SK-N-DZ (cell line): Measurements from ENCODE around the gene AFF1.
"Not testable (repeated sequence)": the region's sequence is repeated elsewhere in the genome, so short reads cannot be mapped to it uniquely, and the experiment has no call there.

Source experiments
- DNase-seq: peaks from one replicate; pipeline ENCODE4 v3.0.0-alpha.2; 2015; ENCODE audit warnings: low spot score

AFF1 gene

DNA sequence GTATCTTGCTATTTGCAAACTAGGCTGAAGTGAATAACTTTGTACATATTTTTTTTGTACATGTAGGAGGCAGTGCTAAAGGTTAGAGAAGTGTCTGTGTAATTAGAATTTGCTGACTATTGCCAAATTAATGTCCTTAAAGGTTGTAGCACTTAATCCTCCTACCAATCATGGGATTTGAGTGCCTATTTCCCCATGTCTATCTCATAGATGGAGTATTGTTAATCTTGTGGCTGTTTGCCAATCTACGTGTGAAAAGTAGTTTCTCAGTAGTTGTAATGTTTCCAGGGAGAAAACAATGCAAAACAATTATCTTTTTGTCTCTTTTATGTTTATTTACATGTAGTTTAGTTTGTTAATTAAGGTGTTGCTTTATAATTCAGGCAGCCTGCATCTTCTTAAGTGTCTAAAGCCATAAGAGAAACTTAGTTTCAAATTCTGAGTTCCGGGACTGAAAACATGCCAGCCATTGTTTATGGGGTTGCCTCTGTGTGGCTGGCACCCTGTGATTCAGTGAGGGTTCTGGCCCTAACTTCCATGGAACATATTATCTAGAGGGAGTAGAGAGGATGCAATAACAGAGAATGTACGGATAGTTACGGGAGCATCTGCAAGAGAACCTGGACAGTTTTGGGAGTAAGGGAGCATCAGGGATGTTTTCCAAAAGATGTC is 143.2 kb downstream of the AFF1 start:
- DNase-seq: no peak

DNA sequence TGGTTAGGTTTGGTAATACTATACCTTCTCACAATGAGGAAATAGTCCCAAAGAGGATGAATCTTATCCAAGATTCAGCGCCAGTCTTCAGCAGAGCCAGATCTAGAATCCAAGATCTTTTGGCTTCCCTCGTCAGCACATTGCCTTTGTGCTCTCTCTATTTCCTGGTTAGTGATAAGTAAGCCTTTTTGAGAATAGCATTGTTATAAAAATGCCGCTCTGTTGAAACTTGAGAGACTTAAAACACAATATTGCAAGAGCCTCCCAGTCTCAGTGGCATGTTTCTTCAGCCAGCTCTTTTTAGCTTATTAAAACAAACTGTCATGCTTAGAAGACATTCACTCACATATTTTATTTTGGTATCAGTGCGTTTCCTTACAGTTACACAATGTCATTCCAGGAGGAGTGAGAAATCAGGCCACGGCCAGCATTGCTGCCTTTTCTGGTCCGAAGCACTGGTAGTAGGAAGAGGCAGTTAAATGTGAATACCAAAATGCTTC is 144.2 kb downstream of the AFF1 start:
- DNase-seq: no peak

DNA sequence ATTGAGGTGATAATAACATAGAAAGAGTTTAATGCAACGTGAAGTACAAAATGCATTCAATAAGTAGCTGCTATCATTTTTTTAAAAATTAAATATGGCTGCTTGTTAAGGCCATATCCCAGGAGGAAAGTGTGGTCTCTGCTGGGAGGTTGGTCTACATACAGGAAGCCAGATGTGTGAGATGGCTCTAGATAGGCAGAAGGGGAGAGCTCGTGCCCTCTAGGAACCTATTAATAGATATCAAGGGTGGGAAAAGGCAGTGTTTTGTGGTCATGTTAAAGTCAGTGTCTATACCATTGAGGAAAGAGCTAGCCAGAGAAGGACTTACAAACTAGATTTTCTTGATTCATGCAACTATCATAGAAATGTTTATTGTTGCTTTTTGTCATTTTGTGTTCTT is 145.2 kb downstream of the AFF1 start:
- DNase-seq: no peak

- DNase-seq: no peak
Observed at GRCh38 chr4:87080462-87080861, 145.7 kb downstream of the AFF1 start.

- DNase-seq: no peak
Observed at GRCh38 chr4:87081826-87082225, 147.0 kb downstream of the AFF1 start.

- DNase-seq: not testable (repeated sequence)
Observed at GRCh38 chr4:87085732-87086131, 150.9 kb downstream of the AFF1 start.

- DNase-seq: no peak
Observed at GRCh38 chr4:87086143-87086805, 151.5 kb downstream of the AFF1 start.

GRCh38 chr4:87087015-87087414 is 152.2 kb downstream of the AFF1 start:
- no peak for DNase-seq

GRCh38 chr4:87087420-87087819 is 152.6 kb downstream of the AFF1 start:
- DNase-seq: no peak

GRCh38 chr4:87088186-87088585 is 153.4 kb downstream of the AFF1 start:
- DNase-seq: no peak

DNA sequence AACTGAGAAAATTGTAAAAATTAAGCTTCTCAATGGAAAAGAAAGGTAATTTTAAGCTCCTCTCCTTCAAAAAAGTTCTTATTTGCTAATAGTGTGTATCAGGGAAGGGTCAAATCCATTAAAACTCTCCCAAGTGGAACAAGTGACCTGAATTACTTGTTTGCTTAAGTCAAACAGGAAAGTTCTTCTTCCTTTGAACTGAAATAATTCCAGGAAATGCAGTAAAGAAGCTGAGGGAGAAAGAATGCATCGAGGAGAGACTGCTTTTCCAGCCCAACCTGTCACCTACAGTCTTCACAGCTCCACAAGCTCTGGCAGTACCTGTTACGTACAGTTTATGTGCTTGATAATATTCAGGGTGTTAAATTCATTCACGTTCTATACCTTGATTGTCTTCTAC is 154.6 kb downstream of the AFF1 start:
- no peak for DNase-seq

DNA sequence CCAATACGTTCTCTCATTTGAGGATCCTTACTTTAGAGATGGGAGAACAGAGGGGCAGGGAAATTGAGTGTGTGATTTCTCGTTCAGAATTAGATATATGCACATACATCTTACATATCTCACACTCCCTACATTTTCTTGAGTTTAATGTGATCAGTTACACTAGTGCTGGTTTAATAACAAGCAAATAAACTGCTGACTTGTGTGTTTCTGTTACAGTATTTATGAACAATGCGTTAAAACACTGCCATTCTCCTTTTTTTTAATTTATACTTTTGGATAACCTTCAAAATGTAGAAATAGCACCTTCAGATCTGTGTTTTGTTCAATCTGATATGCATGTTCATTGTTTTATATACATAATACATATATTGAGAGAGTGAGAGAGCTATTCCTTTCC is 155.5 kb downstream of the AFF1 start:
- no peak for DNase-seq

GRCh38 chr4:87092389-87093141 is 157.8 kb downstream of the AFF1 start:
- DNase-seq: no peak

- peak; percentile 65 for DNase-seq
Observed at GRCh38 chr4:87093443-87094123, 158.8 kb downstream of the AFF1 start.

GRCh38 chr4:87097075-87097474 is 162.3 kb downstream of the AFF1 start:
- DNase-seq: no peak

- DNase-seq: no peak
Observed at GRCh38 chr4:87100168-87100567, 165.4 kb downstream of the AFF1 start.

DNA sequence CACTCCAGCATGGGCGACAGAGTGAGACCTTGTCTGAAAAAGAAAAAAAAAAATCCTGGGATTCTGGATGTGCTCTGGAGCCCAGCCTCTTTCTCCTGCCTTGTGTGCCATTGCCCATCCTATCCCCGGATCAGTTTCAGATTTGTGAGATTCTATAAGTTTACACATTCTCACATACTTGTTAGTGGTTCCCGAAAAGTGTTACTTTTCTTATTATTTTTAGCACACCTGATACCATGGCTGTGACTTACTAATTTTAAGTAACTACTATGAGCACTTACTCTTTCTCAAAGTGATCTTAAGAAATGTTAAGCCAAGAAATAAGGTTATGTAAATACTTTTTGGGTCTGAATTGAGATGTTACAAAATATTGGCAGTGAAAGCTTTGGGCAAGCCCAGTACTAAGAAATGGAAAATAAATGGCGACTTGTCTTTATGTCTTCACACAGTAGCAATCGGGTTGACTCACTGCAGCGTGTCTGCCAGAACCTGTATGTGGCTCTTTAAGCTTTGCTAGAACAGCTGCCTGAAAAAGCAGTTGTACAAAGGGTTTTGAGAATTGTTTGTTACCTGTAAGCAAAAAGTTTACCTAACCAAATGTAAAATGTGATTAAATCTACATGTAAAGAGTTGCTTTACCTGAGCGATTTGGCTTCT is 166.9 kb downstream of the AFF1 start:
- no peak for DNase-seq

DNA sequence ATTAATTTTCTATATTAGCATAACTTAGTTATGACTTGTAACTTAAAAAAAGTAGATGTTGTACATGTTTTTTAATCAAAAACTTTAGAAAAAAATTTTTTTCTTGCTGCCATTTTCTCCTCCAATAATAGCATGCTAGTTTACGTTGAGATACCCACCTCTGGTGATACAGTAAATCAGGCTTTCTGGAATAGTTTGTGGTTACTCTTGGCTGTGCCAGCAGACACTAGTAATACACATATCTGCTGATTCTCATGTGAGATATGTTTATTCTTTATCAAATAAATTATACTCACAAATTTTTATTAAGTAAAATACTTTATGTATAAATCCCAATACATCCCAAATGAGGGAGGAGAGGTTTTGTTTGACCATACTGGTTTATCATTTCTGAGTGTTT is 168.3 kb downstream of the AFF1 start:
- DNase-seq: no peak

DNA sequence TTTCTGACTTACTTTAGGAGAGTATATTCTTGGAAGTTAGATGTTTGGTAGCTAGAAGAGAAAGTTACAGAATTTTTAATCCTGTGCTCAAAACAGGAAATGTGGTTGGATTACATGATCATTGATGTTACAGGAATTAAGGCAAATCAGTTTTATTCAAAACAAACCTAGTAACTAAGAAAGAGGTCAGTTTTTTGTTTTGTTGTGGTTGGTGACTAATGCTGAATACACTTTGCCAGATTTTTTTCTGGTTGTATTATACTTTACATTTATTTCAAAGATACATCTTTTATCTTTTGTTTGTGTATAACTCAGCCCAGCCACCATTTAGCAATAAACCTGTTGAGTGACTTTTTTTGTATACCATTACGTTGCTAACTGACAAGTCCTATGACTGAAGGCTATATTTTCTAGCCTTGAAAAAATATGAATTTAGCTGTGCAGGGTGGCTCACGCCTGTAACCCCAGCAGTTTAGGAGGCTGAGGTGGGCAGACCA is 168.9 kb downstream of the AFF1 start:
- DNase-seq: no peak

DNA sequence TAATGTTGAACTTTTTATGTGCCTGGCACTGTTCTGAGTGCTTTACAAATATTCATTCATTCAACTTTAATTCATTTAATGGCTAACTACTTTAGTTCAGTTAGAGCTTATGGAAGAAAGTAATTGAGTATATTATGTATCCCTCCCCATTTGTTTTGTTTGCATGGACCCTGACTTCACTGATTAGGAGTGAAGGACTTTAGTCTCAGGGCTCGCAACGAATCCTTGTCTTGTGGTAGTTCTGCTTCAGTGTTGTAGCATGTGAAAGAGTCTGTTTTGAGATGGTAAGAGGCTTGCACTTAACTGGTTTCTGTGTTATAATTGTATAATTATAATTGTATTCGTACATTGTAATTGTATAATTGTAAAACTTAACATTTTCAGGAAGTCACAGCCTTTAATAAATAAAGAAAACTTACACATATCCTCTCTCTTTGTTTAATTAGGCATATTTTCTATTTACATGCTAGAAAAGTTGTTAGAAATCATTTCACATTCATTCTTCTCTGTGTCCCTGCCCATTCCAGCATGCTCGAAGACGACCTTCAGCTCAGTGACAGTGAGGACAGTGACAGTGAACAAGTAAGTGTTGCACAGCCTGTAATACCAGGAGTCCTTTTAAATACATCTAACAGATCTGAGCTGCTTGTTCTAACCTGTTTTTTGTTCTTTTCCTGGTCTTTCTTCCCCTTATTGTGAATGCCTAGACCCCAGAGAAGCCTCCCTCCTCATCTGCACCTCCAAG is 170.5 kb downstream of the AFF1 start:
- no peak for DNase-seq

GRCh38 chr4:87108142-87108546 is 173.3 kb downstream of the AFF1 start:
- DNase-seq: no peak
